ENCODE results near the gene IFNE.
"Not testable (repeated sequence)": the region's sequence is repeated elsewhere in the genome, so short reads cannot be mapped to it uniquely, and the experiment has no call there.

The IFNE gene

DNA sequence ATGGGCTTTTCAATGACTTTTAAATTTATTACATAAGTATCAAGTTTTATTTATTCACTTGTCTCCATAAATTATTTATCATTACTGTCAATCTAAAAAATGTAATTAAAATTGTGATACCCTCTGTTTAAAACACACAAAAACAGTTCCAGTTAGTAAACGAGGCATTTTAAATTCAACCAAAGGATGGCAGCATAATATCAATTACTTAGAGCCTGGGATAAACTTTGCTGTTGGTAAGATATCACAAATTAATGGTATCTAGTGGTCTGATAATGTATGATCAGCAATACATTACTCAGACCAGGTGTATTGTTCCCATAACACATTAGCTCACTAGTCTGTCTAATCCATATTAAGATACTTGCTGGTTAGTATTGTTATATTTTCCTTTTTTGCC is 9.6 kb upstream of the IFNE start:
- DNase-seq (ENCODE audit: low spot score) = no peak

DNA sequence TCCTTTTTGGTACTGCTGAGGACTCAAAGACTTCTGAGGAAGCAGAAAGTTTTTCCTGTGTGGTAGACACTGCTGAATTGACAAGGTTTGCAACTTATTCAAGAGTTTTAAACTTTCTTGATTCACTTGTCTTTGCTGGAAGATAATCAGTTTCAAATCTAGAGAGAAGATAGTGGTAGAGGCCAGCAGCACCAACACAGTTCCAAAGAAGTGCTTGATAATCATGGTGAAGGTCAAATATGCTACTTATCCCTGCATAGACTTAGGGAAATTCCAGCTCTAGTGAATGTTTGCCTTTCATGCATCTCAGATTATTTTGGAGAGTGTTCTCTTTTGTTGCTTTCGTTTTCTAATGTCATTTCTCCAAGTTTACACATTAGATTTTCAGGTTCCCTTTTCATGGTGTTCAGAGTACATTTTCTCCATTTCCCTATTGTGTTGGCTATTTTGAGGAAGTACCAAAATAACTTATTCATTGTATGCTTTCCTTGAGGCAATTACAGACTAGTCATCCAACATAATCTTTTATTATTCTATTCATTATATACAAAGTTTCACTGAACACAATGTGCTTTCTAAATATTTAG is 550 bp downstream of the IFNE start:
- no peak for DNase-seq (ENCODE audit: low spot score)

DNA sequence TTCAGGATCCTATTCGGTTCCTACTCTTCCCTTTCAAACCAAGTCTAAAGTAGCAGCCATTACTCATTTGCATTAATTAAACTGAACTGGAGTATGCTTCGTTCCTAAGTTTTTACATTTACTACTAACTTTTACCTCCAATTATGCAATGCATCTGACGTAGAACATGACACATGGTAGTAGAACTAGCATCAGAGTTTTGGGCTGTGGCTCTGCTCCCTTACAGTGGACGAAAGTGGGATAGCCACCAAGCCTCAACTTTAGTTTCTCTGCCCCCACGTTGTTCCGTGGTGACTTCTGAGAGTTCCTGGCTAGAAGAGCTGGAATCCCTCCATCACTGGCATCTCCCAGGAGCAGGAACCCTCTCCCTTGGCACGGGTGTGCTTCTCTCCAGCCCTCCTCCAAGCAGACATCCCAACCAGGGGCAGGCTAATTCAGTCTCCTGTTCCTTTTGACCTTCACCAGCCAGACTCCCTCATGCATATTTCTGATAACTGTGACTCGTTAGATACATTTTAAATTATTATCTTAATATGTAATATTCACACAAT is 2.9 kb downstream of the IFNE start:
- no peak for DNase-seq (ENCODE audit: low spot score)

DNA sequence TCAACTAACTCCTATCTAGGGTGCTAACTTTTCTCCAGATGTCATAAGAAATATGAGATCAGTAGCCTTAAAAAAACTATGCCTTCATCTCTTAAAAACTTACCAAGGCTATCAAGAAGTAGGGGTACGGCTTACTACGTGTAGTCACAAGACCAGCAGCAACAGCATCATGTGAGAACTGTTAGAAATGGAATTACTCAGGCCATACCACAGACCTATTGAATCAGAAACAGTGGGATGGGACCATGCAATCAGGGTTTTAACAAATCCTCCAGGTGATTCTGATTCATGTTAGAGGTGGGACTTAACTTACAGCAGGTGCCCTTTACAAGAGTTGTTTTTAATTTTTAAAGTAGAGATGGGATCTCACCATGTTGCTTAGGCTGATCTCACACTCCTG is 4.6 kb downstream of the IFNE start:
- no peak for DNase-seq (ENCODE audit: low spot score)

DNA sequence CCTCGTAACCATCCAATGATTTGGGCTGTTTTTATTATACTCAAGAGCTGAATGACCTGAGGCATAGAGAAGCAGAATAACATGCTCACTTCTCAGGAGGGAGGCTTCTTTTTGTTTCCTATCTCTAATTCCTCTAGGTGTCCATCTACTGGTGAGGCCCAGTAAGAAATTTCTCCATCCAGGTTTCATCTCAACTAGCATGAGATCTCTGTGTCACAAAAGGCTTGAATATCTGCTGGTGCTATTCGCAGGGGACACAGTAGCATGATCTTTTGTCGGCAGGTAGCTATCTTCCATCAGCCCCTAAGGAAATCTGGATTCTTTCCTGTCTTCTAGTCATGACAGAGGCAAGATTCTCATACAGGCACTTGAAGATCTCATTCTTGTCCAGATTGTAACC is 8.9 kb downstream of the IFNE start:
- no peak for DNase-seq (ENCODE audit: low spot score)

DNA sequence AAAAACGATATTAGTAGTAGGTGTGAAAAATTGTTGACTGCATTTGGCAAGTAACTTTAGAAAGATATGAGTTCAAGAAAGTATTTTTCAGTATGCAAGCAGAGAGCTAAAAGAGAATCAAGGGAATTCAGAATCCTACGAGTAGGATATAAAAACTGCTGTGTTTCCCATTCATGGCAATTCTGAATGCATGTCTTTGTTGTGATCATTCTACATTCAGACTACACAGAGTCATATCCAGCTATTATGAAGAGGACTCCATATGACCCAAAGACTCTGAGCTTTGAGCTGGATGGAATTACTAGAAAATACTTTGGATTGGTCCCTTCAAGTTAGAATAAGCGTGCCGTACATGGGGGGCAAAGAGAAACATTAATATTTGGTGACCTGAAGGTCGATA is 12.0 kb downstream of the IFNE start:
- no peak for DNase-seq (ENCODE audit: low spot score)

DNA sequence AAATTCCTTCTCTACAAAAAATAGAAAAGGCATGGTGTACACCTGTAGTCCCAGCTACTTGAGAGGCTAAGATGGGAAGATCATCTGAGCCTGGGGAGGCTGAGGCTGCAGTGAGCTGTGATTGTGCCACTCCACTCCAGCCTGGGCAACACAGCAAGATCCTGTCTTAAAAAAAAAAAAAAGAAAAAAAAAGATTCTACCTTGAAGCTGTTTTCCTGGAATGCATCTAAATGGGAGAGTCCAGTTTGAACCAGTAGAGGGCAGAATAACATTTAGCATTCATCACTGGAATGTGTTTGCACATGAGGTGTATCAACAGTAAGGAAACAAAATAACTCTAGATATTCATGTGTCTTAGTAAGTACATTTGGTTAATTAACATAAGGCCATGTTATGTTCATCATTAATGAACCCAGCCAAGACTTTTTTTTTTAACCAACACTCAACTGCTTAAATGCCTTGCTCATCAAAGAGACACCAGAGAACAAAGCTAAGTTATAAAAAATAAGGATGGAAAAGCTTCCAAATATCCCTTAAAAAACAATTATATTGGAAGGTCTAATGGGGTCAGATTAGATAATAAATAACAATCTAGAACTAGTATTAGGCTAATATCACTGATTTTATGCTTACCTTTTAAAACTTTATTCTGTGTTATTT is 16.1 kb downstream of the IFNE start:
- DNase-seq (ENCODE audit: low spot score) = peak; percentile 73

DNA sequence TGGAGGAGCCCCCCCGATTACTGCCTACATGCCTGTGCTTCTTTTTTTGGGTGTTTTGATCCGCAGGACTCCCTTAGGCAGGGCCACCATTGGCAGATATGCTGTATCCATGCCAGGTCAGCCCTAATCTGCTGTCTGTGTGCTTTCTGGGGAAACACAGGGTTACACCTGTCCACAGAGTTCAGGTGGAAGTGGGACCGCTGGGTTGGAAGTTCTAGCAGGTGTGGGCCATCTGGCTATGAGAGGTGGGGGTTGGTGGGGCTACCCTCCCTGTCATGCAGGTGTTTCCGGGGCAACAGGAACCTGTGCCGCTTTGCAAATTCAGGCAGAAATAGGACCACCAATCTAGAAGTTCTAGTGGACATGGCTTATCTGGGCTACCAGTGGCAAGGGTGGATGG is 17.0 kb downstream of the IFNE start:
- DNase-seq (ENCODE audit: low spot score) = no peak

DNA sequence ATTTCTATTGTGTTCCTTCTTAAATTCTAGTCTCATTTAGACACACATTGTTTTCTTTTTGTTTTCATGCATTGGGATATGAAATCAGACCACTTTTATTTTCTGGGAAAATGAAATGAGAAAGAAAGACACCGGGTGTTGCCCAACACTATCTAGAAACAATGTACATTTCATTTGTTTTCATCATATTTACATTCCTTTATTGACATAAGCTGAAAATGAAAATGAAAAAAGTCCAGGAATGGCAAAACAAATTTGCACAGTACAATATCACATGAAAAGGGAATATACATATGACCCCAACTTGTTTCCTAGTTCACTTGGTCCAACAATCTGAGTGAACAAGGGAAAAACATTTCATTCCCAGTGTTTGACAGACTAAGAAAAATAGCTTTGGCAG is 20.7 kb downstream of the IFNE start:
- no peak for DNase-seq (ENCODE audit: low spot score)

DNA sequence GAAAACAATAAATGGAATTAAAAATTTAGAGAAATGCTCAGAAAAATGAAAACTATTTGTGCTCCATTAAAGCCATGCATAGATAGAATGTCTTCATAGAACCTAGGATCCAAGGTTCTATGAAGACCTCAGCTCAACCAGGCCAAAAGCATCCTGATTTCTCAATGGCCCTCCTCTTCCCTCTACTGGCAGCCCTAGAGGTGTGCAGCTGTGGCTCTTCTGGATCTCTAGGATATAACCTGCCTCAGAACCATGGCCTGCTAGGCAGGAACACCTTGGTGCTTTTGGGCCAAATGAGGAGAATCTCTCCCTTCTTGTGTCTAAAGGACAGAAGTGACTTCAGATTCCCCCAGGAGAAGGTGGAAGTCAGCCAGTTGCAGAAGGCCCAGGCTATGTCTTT is 26.8 kb downstream of the IFNE start:
- peak; percentile 45 for DNase-seq (ENCODE audit: low spot score)

DNA sequence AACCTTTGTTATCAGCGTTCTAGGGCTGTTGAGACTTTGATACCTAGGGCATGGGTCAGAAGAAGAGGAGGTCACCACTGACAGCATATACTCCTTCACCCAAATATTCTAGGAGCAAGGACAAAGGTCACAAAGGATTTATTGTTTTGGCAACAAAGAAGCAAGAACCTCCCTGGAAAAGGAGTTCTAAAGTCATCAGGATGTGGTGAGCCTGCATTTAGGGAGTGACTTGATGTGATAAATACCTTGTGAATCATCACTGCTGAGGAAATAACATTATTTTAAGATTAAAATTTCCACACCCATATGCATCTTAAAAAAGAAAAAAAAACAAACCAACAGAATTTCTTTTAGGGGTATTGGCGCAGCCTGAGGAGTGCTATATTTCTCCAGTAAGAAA is 28.0 kb downstream of the IFNE start:
- DNase-seq (ENCODE audit: low spot score) = no peak

DNA sequence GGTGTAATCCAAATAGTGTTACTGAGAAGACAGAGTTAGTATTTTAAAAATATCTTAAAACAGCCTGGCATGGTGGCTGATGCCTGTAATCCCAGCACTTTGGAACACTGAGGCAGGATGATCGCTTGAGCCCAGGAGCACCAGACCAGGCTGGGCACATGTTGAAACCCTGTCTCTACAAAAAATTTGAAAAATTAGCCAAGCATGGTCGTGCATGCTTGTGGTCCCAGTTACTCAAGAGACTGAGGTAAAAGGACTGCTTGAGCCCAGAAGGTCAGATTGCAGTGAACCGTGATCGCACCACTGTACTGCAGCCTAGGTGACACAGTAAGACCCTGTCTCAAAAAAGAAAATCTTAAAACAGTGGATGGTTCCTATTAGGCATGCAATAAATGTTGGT is 29.4 kb downstream of the IFNE start:
- no peak for DNase-seq (ENCODE audit: low spot score)

DNA sequence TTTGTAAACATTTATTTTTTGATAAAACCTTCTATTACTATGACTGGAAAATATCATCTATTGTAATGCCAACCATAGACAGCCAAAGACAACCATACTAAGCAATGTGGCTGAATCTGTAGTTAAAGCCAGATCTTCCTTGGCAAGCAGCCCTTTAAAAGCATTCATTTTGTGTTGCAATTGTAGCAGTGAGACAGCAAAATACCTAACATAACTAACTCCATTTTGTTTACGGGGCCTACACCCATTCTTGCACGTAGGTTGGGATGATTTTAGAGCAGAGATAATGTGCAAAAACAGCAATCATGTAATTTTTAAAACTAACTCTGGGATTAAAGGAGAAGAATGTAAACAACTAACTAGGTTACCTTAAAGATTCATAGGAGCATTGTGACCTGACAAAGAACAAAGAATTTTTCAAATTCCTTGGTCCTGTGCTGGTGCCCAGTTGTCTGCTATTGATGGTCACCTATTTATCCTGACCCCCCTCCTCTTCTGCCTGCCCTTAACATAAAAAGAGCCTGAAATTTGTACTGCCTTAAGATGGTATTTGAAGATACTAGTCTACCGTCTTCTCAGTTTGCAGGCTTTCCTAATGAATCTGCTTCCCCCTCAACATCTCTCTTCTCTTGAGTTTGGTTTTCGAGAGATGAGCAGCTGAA is 31.2 kb downstream of the IFNE start:
- no peak for DNase-seq (ENCODE audit: low spot score)

DNA sequence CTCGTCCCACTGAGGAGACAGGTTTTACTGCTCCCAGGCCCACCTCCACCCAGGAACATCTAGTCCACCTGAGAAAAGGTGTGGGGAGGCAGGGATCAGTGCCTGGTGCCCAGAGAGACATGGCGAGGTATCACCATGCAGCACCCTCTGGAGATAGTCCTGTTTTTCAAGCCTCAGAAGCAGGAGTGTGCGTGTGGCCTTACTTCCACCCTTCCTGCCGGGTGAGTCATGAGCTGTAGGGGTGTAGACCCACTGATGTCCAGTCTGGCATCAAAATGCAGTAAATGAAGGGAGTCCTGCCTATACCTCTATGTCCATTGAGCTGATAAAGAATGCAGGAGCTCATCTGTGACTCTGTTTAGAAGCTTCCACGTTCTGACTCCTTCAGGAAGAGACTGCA is 32.8 kb downstream of the IFNE start:
- DNase-seq (ENCODE audit: low spot score) = not testable (repeated sequence)

DNA sequence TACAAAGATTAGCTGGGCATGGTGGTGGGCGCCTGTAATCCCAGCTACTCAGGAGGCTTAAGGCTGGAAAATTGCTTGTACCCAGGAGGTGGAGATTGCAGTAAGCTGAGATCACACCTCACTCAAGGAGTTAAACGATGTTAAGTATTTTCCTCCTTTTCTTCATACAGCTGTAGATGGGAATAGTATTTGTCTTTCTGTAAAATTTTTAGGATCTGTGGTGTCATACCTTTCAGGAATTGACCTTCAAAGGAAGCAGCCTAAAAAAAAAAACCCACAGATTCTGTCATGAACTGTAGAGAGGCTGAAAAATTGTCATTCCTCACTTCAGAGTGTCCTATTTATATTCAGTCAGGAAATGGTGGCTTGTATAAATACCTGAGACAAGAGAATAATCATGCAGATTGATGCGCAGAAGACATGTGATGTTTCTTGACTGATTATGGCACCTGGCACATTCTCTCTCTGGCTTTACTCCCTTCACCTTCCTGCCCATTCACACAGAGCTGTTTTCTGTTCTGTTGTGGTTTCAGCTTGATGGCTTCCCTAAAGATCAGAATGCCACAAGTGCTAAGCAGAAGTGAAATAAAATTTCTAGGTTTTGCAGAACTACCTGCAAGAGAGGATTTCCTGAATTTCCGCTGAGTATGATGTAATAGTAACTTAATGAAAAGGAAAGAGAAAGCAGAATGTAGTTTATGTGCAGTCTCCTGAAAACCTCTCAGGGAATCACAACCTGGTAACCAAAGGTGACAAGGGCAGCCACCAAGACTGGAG is 38.1 kb downstream of the IFNE start:
- no peak for DNase-seq (ENCODE audit: low spot score)

DNA sequence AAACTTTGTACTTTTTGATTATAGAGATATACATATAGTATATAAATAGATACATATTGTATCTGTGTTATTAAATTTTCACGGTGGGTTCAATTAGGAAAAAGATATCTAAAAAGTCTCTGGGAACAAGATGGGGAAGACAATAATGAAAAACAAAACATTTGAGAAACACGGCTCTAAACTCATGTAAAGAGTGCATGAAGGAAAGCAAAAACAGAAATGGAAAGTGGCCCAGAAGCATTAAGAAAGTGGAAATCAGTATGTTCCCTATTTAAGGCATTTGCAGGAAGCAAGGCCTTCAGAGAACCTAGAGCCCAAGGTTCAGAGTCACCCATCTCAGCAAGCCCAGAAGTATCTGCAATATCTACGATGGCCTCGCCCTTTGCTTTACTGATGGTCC is 42.0 kb downstream of the IFNE start, which contains the start of gene IFNA1:
IFNA1 (plus strand) TSS at position 301 of the 400 bp plus-strand sequence; CDS start at position 370, 69 bp downstream.
- DNase-seq (ENCODE audit: low spot score) = no peak

DNA sequence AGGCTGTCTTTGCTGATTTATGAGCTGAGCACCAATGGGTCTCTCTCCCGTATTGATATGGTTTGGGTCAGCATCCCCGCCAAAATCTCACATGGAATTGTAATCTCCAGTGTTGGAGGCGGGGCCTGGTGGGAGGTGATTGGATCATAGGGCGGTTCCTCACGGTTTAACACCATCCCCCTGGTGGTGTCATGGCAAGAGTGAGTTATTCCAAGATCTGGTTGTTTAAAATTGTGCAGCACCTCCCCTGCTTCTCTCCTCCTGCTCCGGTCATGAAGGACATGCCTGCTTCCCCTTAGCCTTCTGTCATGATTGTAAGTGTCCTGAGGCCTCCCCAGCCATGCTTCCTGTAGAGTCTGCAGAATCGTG is 47.1 kb downstream of the IFNE start:
- DNase-seq (ENCODE audit: low spot score) = not testable (repeated sequence)

DNA sequence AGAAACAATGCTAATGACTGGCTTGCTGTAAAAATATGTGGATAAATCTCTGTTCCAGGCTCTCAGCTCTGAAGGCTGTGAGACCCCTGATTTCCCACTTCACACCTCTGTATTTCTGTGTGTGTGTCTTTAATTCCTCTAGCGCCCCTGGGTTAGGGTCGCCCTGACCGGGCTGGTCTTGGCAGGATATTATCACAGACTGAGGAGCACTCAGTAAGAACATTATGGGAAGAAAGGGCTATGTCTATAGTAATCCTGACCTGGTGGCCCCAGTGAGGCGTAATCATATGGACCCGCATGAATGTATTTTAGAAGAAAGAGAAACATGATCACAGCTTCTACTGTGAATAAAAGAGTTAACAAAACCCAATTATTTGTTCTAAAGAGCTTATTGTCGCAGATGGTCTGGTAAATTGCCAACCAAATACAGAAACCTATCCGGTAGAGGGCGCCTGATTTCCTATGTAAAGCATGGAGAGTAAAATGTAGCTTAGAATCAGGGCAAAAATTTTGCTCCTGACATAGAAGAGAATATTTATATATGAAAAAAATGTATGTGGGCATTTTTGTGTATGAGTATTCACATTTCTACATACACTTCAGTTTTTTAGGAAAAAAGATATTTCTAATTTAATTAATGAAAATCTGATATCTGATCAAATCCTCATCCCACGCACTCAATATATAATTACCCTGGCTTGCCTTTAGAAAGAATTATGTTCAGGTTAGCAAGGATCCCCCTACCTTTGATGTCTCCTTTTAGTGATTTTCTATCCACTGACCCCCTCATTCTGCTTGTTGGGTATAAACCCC is 47.7 kb downstream of the IFNE start:
- peak; percentile 22 for DNase-seq (ENCODE audit: low spot score)

DNA sequence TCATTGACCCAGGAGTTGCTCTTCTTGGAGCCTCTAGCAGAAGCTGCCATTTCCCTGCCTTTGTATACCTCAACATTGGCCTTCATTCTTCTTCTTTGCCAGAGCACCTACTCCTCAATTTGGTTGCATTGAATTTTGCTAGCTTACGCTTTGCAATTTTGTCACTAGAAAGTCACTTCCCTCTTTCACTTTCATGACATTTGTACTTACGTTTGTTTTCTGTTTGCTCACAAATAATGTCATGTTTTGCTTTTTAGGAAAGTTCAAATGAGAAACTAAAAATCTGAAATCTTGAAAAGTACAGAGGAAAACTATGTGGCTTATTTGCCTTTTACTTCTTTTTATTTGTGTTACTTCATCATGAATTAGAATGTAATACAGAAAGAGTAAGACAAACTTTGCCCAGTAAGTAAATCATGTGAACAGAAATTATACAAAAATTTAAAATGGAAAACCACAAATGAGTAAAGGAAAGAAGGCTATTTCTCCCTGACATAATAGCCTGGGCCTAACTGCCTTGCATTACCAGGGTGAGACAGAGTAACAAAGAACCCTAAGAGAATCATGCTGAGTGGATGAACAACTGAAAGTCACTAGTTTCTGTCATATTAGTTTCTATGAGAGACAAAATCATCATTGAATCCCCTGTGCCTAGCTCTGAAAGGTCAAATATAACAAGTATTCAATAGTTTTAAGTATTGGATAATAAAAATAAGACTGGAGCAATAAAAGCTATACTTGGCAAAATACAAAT is 49.3 kb downstream of the IFNE start:
- no peak for DNase-seq (ENCODE audit: low spot score)

Data from iPS-NIHi11 (cell line).